Measurements from ENCODE around the gene NIM1K. TPM values are rescaled to one million over a fixed set of nuclear protein-coding genes. Genes with fewer than 3 reads are reported as not detected.

Gene NIM1K
- total and polyA plus RNA-seq, 2 of the 13 experiments (the other 11 are each of a cell fraction or from before 2014, with no cell fraction given), result 0.04 TPM; not detected in 1

GRCh38 chr5:43191740-43192557 lies at the start of gene NIM1K (continued):
- TF ChIP-seq AKNA (CRISPR knock-in tag; IDR thresholded peaks at IDR 0.05; ENCODE audit: borderline replicate concordance) (no peak), ZNF350 (CRISPR knock-in tag; IDR thresholded peaks at IDR 0.05; ENCODE audit: borderline replicate concordance, low read depth) (peak; percentile 37; the same call in 1 of the 2 replicates), ZNF777 (CRISPR knock-in tag; IDR thresholded peaks at IDR 0.05) (peak; percentile 81), NFATC3 (CRISPR knock-in tag; IDR thresholded peaks at IDR 0.05) (no peak), CENPX (CRISPR knock-in tag; IDR thresholded peaks at IDR 0.05) (no peak), ZNF501 (CRISPR knock-in tag; IDR thresholded peaks at IDR 0.05) (peak; percentile 58), ZNF530 (CRISPR knock-in tag; IDR thresholded peaks at IDR 0.05; ENCODE audit: low read depth) (no peak), SETDB1 (CRISPR knock-in tag; IDR thresholded peaks at IDR 0.05; ENCODE audit: borderline replicate concordance) (no peak), RNF219 (CRISPR knock-in tag; IDR thresholded peaks at IDR 0.05) (no peak), REPIN1 (CRISPR knock-in tag; IDR thresholded peaks at IDR 0.05; ENCODE audit: borderline replicate concordance, low read depth) (no peak), ZBTB2 (CRISPR knock-in tag; IDR thresholded peaks at IDR 0.05; ENCODE audit: low read depth) (no peak), ZNF761 (CRISPR knock-in tag; conservative IDR thresholded peaks at IDR 0.05) (0 out of 2 replicates have a peak, but pooled peaks have one; percentile 8), ZFX (CRISPR knock-in tag; IDR thresholded peaks at IDR 0.05; ENCODE audit: low read depth) (peak; percentile 59), KDM5B (CRISPR knock-in tag; IDR thresholded peaks at IDR 0.05; ENCODE audit: borderline replicate concordance) (peak; percentile 81), ZNF850 (CRISPR knock-in tag; conservative IDR thresholded peaks at IDR 0.05) (0 out of 2 replicates have a peak, but pooled peaks have one; percentile 58), PPARG (CRISPR knock-in tag; conservative IDR thresholded peaks at IDR 0.05) (no peak), JDP2 (CRISPR knock-in tag; IDR thresholded peaks at IDR 0.05; ENCODE audit: borderline replicate concordance) (no peak), ZNF746 (CRISPR knock-in tag; IDR thresholded peaks at IDR 0.05) (0 out of 2 replicates have a peak, but pooled peaks have one; percentile 18), ZNF570 (CRISPR knock-in tag; IDR thresholded peaks at IDR 0.05; ENCODE audit: borderline replicate concordance) (no peak)
